Measurements from ENCODE around the gene ANKRD13D. TPM values are rescaled to one million over a fixed set of nuclear protein-coding genes. Genes with fewer than 3 reads are reported as not detected.

The ANKRD13D gene
- total RNA-seq, 2 donors from 2014 or later = 56.6 to 58.6 TPM

DNA sequence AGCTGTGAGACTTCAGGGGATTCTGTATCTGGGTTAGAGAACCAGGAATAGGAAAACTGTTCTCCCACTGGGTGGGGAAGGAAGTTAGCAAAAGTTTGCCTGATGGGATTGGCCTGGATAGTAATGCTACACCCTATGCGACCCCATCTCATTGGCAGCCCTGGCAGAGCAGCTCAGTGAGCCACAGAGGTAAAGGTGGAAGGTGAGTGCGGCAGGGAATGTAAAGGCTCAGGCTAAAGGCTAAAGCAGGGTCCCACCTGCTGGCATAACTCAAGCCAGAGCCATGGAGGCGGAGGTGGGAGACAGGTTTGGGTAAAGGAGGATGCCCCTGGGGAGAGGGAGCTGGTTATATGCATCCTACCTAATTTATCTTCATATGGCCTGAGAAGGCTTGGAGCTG, 32.9 kb downstream of the ANKRD13D start:
- peaks cover 28% of the 10 kb centered on the region for H3K27me3 Mint-ChIP-seq (ENCODE audit: insufficient read depth)
- 90 to 100% methylated on average over 1 to 3 of the region's 3 CpGs for WGBS, 2 experiments (ENCODE audit: insufficient coverage in 1 of 2, insufficient read length in 1 of 2)
- no peak overlapping the region for H3K27ac Mint-ChIP-seq
- H3K4me1 ChIP-seq (ENCODE audit: control insufficient read depth, insufficient read depth, low read length) = no peaks in the 10 kb centered on the region
- peaks cover 26% of the 10 kb centered on the region for H3K27me3 ChIP-seq (ENCODE audit: control insufficient read depth, insufficient read depth, low read length, poor library complexity, severe bottlenecking)
- no peaks in the 10 kb centered on the region for H3K36me3 Mint-ChIP-seq (ENCODE audit: low read depth)
- H3K36me3 ChIP-seq (ENCODE audit: control insufficient read depth, insufficient read depth, low read length) = no peaks in the 10 kb centered on the region
- H3K4me3 Mint-ChIP-seq = no peak overlapping the region
- peaks cover 5% of the 10 kb centered on the region for H3K4me1 Mint-ChIP-seq
- no peak overlapping the region for H3K4me3 ChIP-seq (ENCODE audit: low read length)
- no peaks in the 10 kb centered on the region for H3K9me3 ChIP-seq (ENCODE audit: control insufficient read depth, low read length)
- H3K9me3 Mint-ChIP-seq = no peaks in the 10 kb centered on the region
- H3K9ac ChIP-seq (ENCODE audit: extremely low read depth, low read length, poor library complexity, severe bottlenecking) = no peak overlapping the region
- DNase-seq = peak; percentile 41
- no peak overlapping the region for H3K27ac ChIP-seq (ENCODE audit: low read depth, low read length)
- TF ChIP-seq CTCF (conservative IDR thresholded peaks at IDR 0.05) = no peak

DNA sequence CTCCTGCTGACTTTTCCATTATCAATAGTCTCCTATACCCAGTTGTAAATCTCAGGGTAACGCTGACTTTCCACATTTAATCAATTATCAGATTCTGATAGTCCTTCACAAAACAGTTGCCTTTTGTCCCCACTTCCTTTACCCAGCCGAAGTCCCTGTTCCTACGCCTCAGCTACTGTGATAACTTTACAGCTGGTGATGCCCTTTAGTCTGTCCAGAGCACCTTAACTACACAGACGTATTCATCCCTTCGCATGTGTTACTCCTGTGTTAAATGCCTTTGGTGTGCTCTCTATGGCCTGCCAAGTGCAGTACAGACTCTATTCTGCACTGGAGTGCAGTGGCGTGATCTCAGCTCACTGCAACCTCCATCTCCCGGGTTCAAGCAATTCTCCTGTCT, 34.4 kb downstream of the ANKRD13D start:
- Mint-ChIP-seq H3K27me3 (ENCODE audit: insufficient read depth) (peaks cover 20% of the 10 kb centered on the region), H3K4me1 (peaks cover 3% of the 10 kb centered on the region), H3K4me3 (no peak overlapping the region), H3K27ac (no peak overlapping the region), H3K9me3 (no peaks in the 10 kb centered on the region), H3K36me3 (ENCODE audit: low read depth) (no peaks in the 10 kb centered on the region)
- no peak overlapping the region for H3K9ac ChIP-seq (ENCODE audit: extremely low read depth, low read length, poor library complexity, severe bottlenecking)
- no peaks in the 10 kb centered on the region for H3K4me1 ChIP-seq (ENCODE audit: control insufficient read depth, insufficient read depth, low read length)
- H3K36me3 ChIP-seq (ENCODE audit: control insufficient read depth, insufficient read depth, low read length) = no peaks in the 10 kb centered on the region
- H3K4me3 ChIP-seq (ENCODE audit: low read length) = no peak overlapping the region
- no peak overlapping the region for H3K27ac ChIP-seq (ENCODE audit: low read depth, low read length)
- DNase-seq = no peak
- no peaks in the 10 kb centered on the region for H3K9me3 ChIP-seq (ENCODE audit: control insufficient read depth, low read length)
- no peak for TF ChIP-seq CTCF (conservative IDR thresholded peaks at IDR 0.05)
- 93 to 95% methylated on average over 7 of the region's 7 CpGs for WGBS, 2 experiments (ENCODE audit: insufficient coverage in 1 of 2, insufficient read length in 1 of 2)
- H3K27me3 ChIP-seq (ENCODE audit: control insufficient read depth, insufficient read depth, low read length, poor library complexity, severe bottlenecking) = peaks cover 22% of the 10 kb centered on the region

DNA sequence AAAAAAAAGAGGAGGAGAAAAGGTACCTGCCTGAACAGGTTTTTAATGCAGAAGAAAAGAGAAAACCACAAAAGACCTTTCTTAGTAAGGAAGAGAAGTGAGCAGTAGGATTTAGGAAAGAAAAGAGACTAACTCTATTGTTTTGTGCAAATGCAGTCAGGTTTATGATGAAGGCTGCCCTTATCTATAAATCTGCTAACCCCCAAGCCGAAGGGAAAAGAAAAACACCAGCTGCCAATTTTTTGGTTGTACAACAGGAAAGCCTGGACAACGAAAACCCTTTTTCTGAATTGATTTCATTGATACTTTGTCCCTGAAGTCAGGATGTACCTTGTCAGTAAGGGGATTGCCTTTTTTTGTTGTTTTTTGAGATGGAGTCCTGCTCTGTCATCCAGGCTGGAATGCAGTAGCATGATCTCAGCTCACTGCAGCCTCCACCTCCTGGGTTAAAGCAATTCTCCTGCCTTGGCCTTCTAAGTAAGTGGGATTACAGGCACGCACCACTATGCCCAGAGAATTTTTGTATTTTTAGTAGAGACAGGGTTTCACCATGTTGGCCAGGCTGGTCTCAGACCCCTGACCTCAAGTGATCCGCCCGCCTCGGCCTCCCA, 43.1 kb downstream of the ANKRD13D start:
- Histone ChIP-seq H3K4me1 (ENCODE audit: control insufficient read depth, insufficient read depth, low read length) (no peaks in the 10 kb centered on the region), H3K9me3 (ENCODE audit: control insufficient read depth, low read length) (no peaks in the 10 kb centered on the region), H3K9ac (ENCODE audit: extremely low read depth, low read length, poor library complexity, severe bottlenecking) (no peak overlapping the region), H3K27me3 (ENCODE audit: control insufficient read depth, insufficient read depth, low read length, poor library complexity, severe bottlenecking) (no peaks in the 10 kb centered on the region), H3K4me3 (ENCODE audit: low read length) (no peak overlapping the region), H3K36me3 (ENCODE audit: control insufficient read depth, insufficient read depth, low read length) (no peaks in the 10 kb centered on the region), H3K27ac (ENCODE audit: low read depth, low read length) (no peak overlapping the region)
- no peaks in the 10 kb centered on the region for H3K27me3 Mint-ChIP-seq (ENCODE audit: insufficient read depth)
- no peak for DNase-seq
- H3K4me3 Mint-ChIP-seq = no peak overlapping the region
- no peaks in the 10 kb centered on the region for H3K4me1 Mint-ChIP-seq
- WGBS, 2 experiments (ENCODE audit: insufficient coverage in 1 of 2, insufficient read length in 1 of 2) = 93 to 95% methylated on average over 4 to 6 of the region's 6 CpGs
- H3K9me3 Mint-ChIP-seq = no peaks in the 10 kb centered on the region
- no peak for TF ChIP-seq CTCF (conservative IDR thresholded peaks at IDR 0.05)
- H3K27ac Mint-ChIP-seq = no peak overlapping the region
- H3K36me3 Mint-ChIP-seq (ENCODE audit: low read depth) = no peaks in the 10 kb centered on the region

Measured in endodermal cell (in vitro differentiated cells).